SK-N-MC (cell line): ENCODE results near the gene JAK1.

Source experiments
- EZH2 ChIP-seq: fragments of 200-600 bp; sonication (generic); IDR thresholded peaks from one replicate; pipeline ENCODE4 v1.6.1; 2017; ENCODE audit warnings: antibody characterized with exemption
- FOXP2 ChIP-seq: optimal IDR thresholded peaks from 2 replicates; pipeline ENCODE3; 2011; ENCODE audit warnings: mild to moderate bottlenecking, moderate library complexity; ENCODE audit not compliant: insufficient read depth; ENCODE audit errors: extremely low read length, control extremely low read depth
- POLR2AphosphoS5 ChIP-seq: IDR thresholded peaks from 2 replicates; pipeline ENCODE4 v1.6.1; 2012; ENCODE audit warnings: mild to moderate bottlenecking, low read depth, low read length, borderline replicate concordance

GRCh38 chr1:64898107-64898861 is 68.1 kb downstream of the JAK1 start:
- no peak for TF ChIP-seq EZH2
- no peak for TF ChIP-seq POLR2AphosphoS5
- no peak for TF ChIP-seq FOXP2
